Caco-2 (cell line): Measurements from ENCODE around the gene GNAS-AS1. TPM values are rescaled to one million over a fixed set of nuclear protein-coding genes. Genes with fewer than 3 reads are reported as not detected.
A peak's percentile ranks its signal among the peaks of the same experiment; 100 is the strongest.

ENCODE experiments used
- BruUV-seq: library from RNA; stranded (reverse); fragments of 400-500 nt; replicated peaks from 2 replicates; lab custom pipeline; 2021; lab: Mats Ljungman, UMichigan
- CTCF ChIA-PET: fragments of 300-600 bp; sonication (Branson Sonifier 250); formaldehyde crosslinking; loops from one replicate; lab custom pipeline; 2022; ENCODE audit warnings: antibody characterized with exemption; lab: Charles Lee
- POLR2A ChIA-PET: fragments of 300-600 bp; sonication (Branson Sonifier 250); formaldehyde crosslinking; loops from one replicate; lab custom pipeline; 2022; ENCODE audit warnings: antibody characterized with exemption; lab: Charles Lee
- DNase-seq, 2 experiments: peaks; one replicate each; pipeline versions ENCODE4 v3.0.0 to v3.0.0-alpha.2; 2020 to 2022
- H3K27me3 ChIP-seq: replicated peaks from 2 replicates; pipeline ENCODE4 v1.6.0; 2011; ENCODE audit warnings: low read length; ENCODE audit not compliant: control insufficient read depth, insufficient read depth
- H3K36me3 ChIP-seq: 2 replicates; pipeline ENCODE4 v1.5.1; 2011; ENCODE audit warnings: low read length; ENCODE audit not compliant: control insufficient read depth, insufficient read depth
- H3K4me1 ChIP-seq: fragments of 250-450 bp; sonication (Bioruptor Pico); 2 replicates; pipeline ENCODE4 v1.5.1; 2020; ENCODE audit warnings: mild to moderate bottlenecking
- H3K4me3 ChIP-seq: 2 replicates; pipeline ENCODE4 v1.5.1; 2011; ENCODE audit warnings: low read depth, mild to moderate bottlenecking, control low read depth, low read length
- H3K9me3 ChIP-seq: fragments of 250-450 bp; sonication (Bioruptor Pico); 2 replicates; pipeline ENCODE4 v1.5.1; 2020; ENCODE audit warnings: mild to moderate bottlenecking, moderate library complexity
- H3K27ac Mint-ChIP-seq: one replicate; pipeline ENCODE4 v1.8.0; 2022; ENCODE audit warnings: mixed read lengths; ENCODE audit not compliant: unreplicated experiment
- H3K27me3 Mint-ChIP-seq: one replicate; pipeline ENCODE4 v1.8.0; 2022; ENCODE audit warnings: mixed read lengths; ENCODE audit not compliant: insufficient read depth, unreplicated experiment
- H3K36me3 Mint-ChIP-seq: one replicate; pipeline ENCODE4 v1.8.0; 2022; ENCODE audit warnings: mild to moderate bottlenecking, mixed read lengths; ENCODE audit not compliant: insufficient read depth, unreplicated experiment
- H3K4me1 Mint-ChIP-seq: one replicate; pipeline ENCODE4 v1.8.0; 2022; ENCODE audit warnings: low read depth, mixed read lengths; ENCODE audit not compliant: unreplicated experiment
- H3K4me3 Mint-ChIP-seq: one replicate; pipeline ENCODE4 v1.8.0; 2022; ENCODE audit warnings: mild to moderate bottlenecking, moderate library complexity, mixed read lengths; ENCODE audit not compliant: unreplicated experiment
- H3K9me3 Mint-ChIP-seq: one replicate; pipeline ENCODE4 v1.8.0; 2022; ENCODE audit warnings: mixed read lengths; ENCODE audit not compliant: unreplicated experiment
- intact Hi-C: fragments of 100-400 bp; cut with micrococcal nuclease; formaldehyde crosslinking; loops from one replicate; pipeline ENCODE4 v1.10.0; 2022; ENCODE audit not compliant: unreplicated experiment
- total RNA-seq: library from RNA; stranded (reverse); gene quantifications from 2 replicates; pipeline ENCODE4 v1.2.3, GENCODE V29; 2022
- TF ChIP-seq, protein P1 (sequence below), 2 experiments: fragments of 200-600 bp in 1 of 2; IDR thresholded peaks; 1 replicate in 1 of 2; 2 replicates in 1 of 2; pipeline versions ENCODE4 v1.5.1 to v1.8.0; 2011 to 2022; ENCODE audit warnings: antibody characterized with exemption in 1 of 2, control low read depth in 1 of 2, inconsistent platforms in 1 of 2, low read depth in 1 of 2, low read length in 1 of 2, mild to moderate bottlenecking in 1 of 2, moderate library complexity in 1 of 2; ENCODE audit not compliant: insufficient read depth in 1 of 2, severe bottlenecking in 1 of 2, unreplicated experiment in 1 of 2

The GNAS-AS1 gene
- total RNA-seq, 1 experiment from 2014 or later: 5.1 TPM

DNA sequence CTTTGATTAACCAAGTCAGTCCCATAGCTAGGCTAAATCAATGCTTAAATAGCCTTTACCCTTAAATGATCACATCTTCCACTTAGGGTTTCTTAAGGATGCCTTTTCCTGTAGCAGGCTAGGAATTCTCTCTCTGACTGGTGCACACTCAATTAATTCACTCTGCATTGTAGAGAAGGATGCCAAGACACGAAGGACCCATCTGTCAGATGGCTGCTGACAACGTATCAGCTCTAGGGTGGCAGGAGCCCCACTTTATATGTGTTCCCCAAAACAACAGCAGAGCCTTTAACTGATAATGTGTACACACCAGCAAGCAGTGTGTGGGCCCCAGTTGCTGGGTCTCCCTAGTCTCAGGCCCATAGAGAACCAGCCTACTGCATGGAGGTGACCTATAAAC, 15.1 kb upstream of the GNAS-AS1 start:
- TF ChIP-seq, protein P1, sequence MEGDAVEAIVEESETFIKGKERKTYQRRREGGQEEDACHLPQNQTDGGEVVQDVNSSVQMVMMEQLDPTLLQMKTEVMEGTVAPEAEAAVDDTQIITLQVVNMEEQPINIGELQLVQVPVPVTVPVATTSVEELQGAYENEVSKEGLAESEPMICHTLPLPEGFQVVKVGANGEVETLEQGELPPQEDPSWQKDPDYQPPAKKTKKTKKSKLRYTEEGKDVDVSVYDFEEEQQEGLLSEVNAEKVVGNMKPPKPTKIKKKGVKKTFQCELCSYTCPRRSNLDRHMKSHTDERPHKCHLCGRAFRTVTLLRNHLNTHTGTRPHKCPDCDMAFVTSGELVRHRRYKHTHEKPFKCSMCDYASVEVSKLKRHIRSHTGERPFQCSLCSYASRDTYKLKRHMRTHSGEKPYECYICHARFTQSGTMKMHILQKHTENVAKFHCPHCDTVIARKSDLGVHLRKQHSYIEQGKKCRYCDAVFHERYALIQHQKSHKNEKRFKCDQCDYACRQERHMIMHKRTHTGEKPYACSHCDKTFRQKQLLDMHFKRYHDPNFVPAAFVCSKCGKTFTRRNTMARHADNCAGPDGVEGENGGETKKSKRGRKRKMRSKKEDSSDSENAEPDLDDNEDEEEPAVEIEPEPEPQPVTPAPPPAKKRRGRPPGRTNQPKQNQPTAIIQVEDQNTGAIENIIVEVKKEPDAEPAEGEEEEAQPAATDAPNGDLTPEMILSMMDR (IDR thresholded peaks at IDR 0.05; ENCODE audit: insufficient read depth in 1 of 2, low read depth in 1 of 2, low read length in 1 of 2, severe bottlenecking in 1 of 2, unreplicated experiment in 1 of 2): no peak
- H3K36me3 Mint-ChIP-seq: no peaks in the 10 kb centered on the region
- intact Hi-C loops: no loop called here
- H3K4me1 Mint-ChIP-seq: peaks cover 3% of the 10 kb centered on the region
- CTCF ChIA-PET: interaction anchor here (0.6 to 1.6 kb wide), 3 partner anchors 165 to 590 kb away, joined by 3 read pairs; no protein-coding TSS in a partner anchor
- peaks cover 20% of the 10 kb centered on the region for H3K27me3 Mint-ChIP-seq
- H3K9me3 Mint-ChIP-seq: no peaks in the 10 kb centered on the region
- H3K4me3 Mint-ChIP-seq: no peak overlapping the region
- no peaks in the 10 kb centered on the region for H3K9me3 ChIP-seq
- no TSS peak for BruUV-seq
- peak in 1 of 2 experiments; percentile 27 for DNase-seq
- H3K4me1 ChIP-seq: no peaks in the 10 kb centered on the region
- H3K36me3 ChIP-seq: no peaks in the 10 kb centered on the region
- no peak overlapping the region for H3K4me3 ChIP-seq
- POLR2A ChIA-PET: no interaction called here
- H3K27ac Mint-ChIP-seq: no peak overlapping the region
- no peaks in the 10 kb centered on the region for H3K27me3 ChIP-seq

DNA sequence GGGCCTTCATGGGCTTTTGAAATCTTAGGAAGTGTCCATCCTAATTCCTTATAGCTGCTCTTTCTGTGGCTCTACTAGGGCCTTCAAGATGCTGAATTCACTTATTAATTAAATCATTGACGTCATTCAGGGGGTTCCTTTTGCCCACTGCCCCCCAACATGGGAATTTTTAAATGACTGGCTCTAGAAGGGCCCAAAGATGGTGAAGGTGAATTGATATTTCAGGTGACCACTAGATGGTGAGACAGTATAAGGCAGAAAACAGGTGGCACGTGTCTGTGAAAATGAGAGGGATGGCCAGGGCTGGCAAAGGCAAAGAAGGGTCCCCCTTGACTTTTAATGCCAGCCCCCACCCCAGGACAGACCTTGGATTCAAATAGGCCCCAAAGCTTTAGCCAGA, 13.6 kb upstream of the GNAS-AS1 start:
- CTCF ChIA-PET: interaction anchor here (0.7 to 2.5 kb wide), 3 partner anchors 318 to 631 kb away, joined by 3 to 13 read pairs (median 4); no protein-coding TSS in a partner anchor
- Mint-ChIP-seq H3K27ac (no peak overlapping the region), H3K27me3 (peaks cover 25% of the 10 kb centered on the region), H3K4me1 (no peaks in the 10 kb centered on the region), H3K9me3 (no peaks in the 10 kb centered on the region), H3K4me3 (no peak overlapping the region), H3K36me3 (no peaks in the 10 kb centered on the region)
- no peaks in the 10 kb centered on the region for H3K27me3 ChIP-seq
- TF ChIP-seq, protein P1 (IDR thresholded peaks at IDR 0.05; ENCODE audit: insufficient read depth in 1 of 2, low read depth in 1 of 2, low read length in 1 of 2, severe bottlenecking in 1 of 2, unreplicated experiment in 1 of 2): peak; percentile 63 to 71
- intact Hi-C loops: loop anchor here (1.0 kb wide), 1 partner anchor 632 kb away; no protein-coding TSS in a partner anchor
- no peaks in the 10 kb centered on the region for H3K9me3 ChIP-seq
- BruUV-seq: no TSS peak
- H3K4me1 ChIP-seq: no peaks in the 10 kb centered on the region
- peak; percentile 43 to 51 for DNase-seq
- H3K36me3 ChIP-seq: no peaks in the 10 kb centered on the region
- H3K4me3 ChIP-seq: no peak overlapping the region
- POLR2A ChIA-PET: no interaction called here

DNA sequence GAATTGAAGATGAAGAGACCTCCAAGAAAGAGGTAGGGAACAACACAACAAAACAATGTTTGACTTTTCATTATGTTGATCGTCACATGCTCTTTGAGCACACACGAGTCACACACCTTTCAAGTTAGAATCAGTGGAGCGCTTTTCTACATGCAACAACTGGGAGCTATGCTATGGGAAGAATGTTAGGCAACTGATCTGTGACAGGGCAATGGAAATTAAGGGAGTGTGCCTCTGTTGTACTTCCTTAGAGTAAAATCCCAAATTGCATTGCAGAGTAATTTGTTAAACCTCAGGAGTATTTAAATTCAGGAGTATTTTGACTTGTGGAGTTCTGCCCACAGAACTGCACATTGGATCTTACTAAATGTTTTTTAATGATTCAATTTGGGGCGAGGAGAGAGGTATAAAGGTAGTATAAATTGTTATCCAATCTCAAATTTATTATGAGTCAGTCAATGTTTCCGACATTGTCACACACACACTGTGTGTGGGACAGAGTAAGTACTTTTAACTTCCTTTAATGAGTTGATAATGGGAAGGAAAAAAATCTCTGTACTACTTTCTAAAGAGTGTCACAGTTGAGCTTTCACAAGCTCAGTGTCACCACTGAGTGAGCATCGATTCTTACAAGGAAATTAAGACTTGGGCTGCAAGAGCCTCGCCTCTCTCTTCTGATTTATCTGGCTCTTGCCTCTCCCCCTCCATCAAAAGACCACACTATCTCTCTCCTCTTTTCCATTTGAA, 12.5 kb upstream of the GNAS-AS1 start:
- H3K9me3 ChIP-seq: no peaks in the 10 kb centered on the region

More for the DNA sequence above, 12.5 kb upstream of the GNAS-AS1 start:
- H3K9me3 Mint-ChIP-seq: no peaks in the 10 kb centered on the region
- no peak overlapping the region for H3K4me3 Mint-ChIP-seq
- POLR2A ChIA-PET: interaction anchor here (0.6 to 1.3 kb wide), 2 partner anchors 21 to 28 kb away, joined by 3 read pairs; no protein-coding TSS in a partner anchor
- no peaks in the 10 kb centered on the region for H3K4me1 Mint-ChIP-seq
- H3K27me3 Mint-ChIP-seq: peaks cover 27% of the 10 kb centered on the region
- DNase-seq: peak in 1 of 2 experiments; percentile 12
- BruUV-seq: no TSS peak
- TF ChIP-seq, protein P1 (IDR thresholded peaks at IDR 0.05; ENCODE audit: insufficient read depth in 1 of 2, low read depth in 1 of 2, low read length in 1 of 2, severe bottlenecking in 1 of 2, unreplicated experiment in 1 of 2): no peak
- CTCF ChIA-PET: interaction anchor here (0.6 to 2.5 kb wide), 7 partner anchors 21 to 632 kb away, joined by 3 to 13 read pairs (median 3); no protein-coding TSS in a partner anchor
- no peaks in the 10 kb centered on the region for H3K36me3 Mint-ChIP-seq
- no peak overlapping the region for H3K27ac Mint-ChIP-seq
- Histone ChIP-seq H3K4me1 (no peaks in the 10 kb centered on the region), H3K27me3 (no peaks in the 10 kb centered on the region), H3K36me3 (no peaks in the 10 kb centered on the region), H3K4me3 (no peak overlapping the region)
- intact Hi-C loops: no loop called here
